Caco-2 (cell line): Measurements from ENCODE around the gene STIM2. TPM values are rescaled to one million over a fixed set of nuclear protein-coding genes. Genes with fewer than 3 reads are reported as not detected.

Experiments used
- BruUV-seq: library from RNA; stranded (reverse); fragments of 400-500 nt; replicated peaks from 2 replicates; lab custom pipeline; 2021; lab: Mats Ljungman, UMichigan
- CTCF ChIA-PET: fragments of 300-600 bp; sonication (Branson Sonifier 250); formaldehyde crosslinking; loops from one replicate; lab custom pipeline; 2022; ENCODE audit warnings: antibody characterized with exemption; lab: Charles Lee
- POLR2A ChIA-PET: fragments of 300-600 bp; sonication (Branson Sonifier 250); formaldehyde crosslinking; loops from one replicate; lab custom pipeline; 2022; ENCODE audit warnings: antibody characterized with exemption; lab: Charles Lee
- DNase-seq, 2 experiments: peaks; one replicate each; pipeline versions ENCODE4 v3.0.0 to v3.0.0-alpha.2; 2020 to 2022
- H3K27me3 ChIP-seq: replicated peaks from 2 replicates; pipeline ENCODE4 v1.6.0; 2011; ENCODE audit warnings: low read length; ENCODE audit not compliant: control insufficient read depth, insufficient read depth
- H3K36me3 ChIP-seq: 2 replicates; pipeline ENCODE4 v1.5.1; 2011; ENCODE audit warnings: low read length; ENCODE audit not compliant: control insufficient read depth, insufficient read depth
- H3K4me1 ChIP-seq: fragments of 250-450 bp; sonication (Bioruptor Pico); 2 replicates; pipeline ENCODE4 v1.5.1; 2020; ENCODE audit warnings: mild to moderate bottlenecking
- H3K4me3 ChIP-seq: 2 replicates; pipeline ENCODE4 v1.5.1; 2011; ENCODE audit warnings: low read depth, mild to moderate bottlenecking, control low read depth, low read length
- H3K9me3 ChIP-seq: fragments of 250-450 bp; sonication (Bioruptor Pico); 2 replicates; pipeline ENCODE4 v1.5.1; 2020; ENCODE audit warnings: mild to moderate bottlenecking, moderate library complexity
- H3K27ac Mint-ChIP-seq: one replicate; pipeline ENCODE4 v1.8.0; 2022; ENCODE audit warnings: mixed read lengths; ENCODE audit not compliant: unreplicated experiment
- H3K27me3 Mint-ChIP-seq: one replicate; pipeline ENCODE4 v1.8.0; 2022; ENCODE audit warnings: mixed read lengths; ENCODE audit not compliant: insufficient read depth, unreplicated experiment
- H3K36me3 Mint-ChIP-seq: one replicate; pipeline ENCODE4 v1.8.0; 2022; ENCODE audit warnings: mild to moderate bottlenecking, mixed read lengths; ENCODE audit not compliant: insufficient read depth, unreplicated experiment
- H3K4me1 Mint-ChIP-seq: one replicate; pipeline ENCODE4 v1.8.0; 2022; ENCODE audit warnings: low read depth, mixed read lengths; ENCODE audit not compliant: unreplicated experiment
- H3K4me3 Mint-ChIP-seq: one replicate; pipeline ENCODE4 v1.8.0; 2022; ENCODE audit warnings: mild to moderate bottlenecking, moderate library complexity, mixed read lengths; ENCODE audit not compliant: unreplicated experiment
- H3K9me3 Mint-ChIP-seq: one replicate; pipeline ENCODE4 v1.8.0; 2022; ENCODE audit warnings: mixed read lengths; ENCODE audit not compliant: unreplicated experiment
- CTCF ChIP-seq, 2 experiments: fragments of 200-600 bp in 1 of 2; IDR thresholded peaks; 1 replicate in 1 of 2; 2 replicates in 1 of 2; pipeline versions ENCODE4 v1.5.1 to v1.8.0; 2011 to 2022; ENCODE audit warnings: antibody characterized with exemption in 1 of 2, control low read depth in 1 of 2, inconsistent platforms in 1 of 2, low read depth in 1 of 2, low read length in 1 of 2, mild to moderate bottlenecking in 1 of 2, moderate library complexity in 1 of 2; ENCODE audit not compliant: insufficient read depth in 1 of 2, severe bottlenecking in 1 of 2, unreplicated experiment in 1 of 2
- intact Hi-C: fragments of 100-400 bp; cut with micrococcal nuclease; formaldehyde crosslinking; loops from one replicate; pipeline ENCODE4 v1.10.0; 2022; ENCODE audit not compliant: unreplicated experiment
- total RNA-seq: library from RNA; stranded (reverse); gene quantifications from 2 replicates; pipeline ENCODE4 v1.2.3, GENCODE V29; 2022

STIM2 gene
- total RNA-seq, 1 experiment from 2014 or later = 27.2 TPM

- intact Hi-C loops = no loop called here
- H3K27me3 Mint-ChIP-seq = no peaks in the 10 kb centered on the region
- no peak for TF ChIP-seq CTCF (IDR thresholded peaks at IDR 0.05; ENCODE audit: insufficient read depth in 1 of 2, low read depth in 1 of 2, low read length in 1 of 2, severe bottlenecking in 1 of 2, unreplicated experiment in 1 of 2)
Measured at GRCh38 chr4:26905172-26905571, 44.5 kb downstream of the STIM2 start.

GRCh38 chr4:26907731-26908599 is 47.3 kb downstream of the STIM2 start:
- Mint-ChIP-seq H3K9me3 (no peaks in the 10 kb centered on the region), H3K4me3 (no peak overlapping the region), H3K27me3 (no peaks in the 10 kb centered on the region), H3K36me3 (no peaks in the 10 kb centered on the region), H3K27ac (no peak overlapping the region), H3K4me1 (peaks cover 7% of the 10 kb centered on the region)
- DNase-seq = no peak
- no peaks in the 10 kb centered on the region for H3K27me3 ChIP-seq
- intact Hi-C loops = no loop called here
- H3K4me3 ChIP-seq = no peak overlapping the region
- ChIA-PET POLR2A (no interaction called here), CTCF (no interaction called here)
- H3K36me3 ChIP-seq = no peaks in the 10 kb centered on the region
- H3K9me3 ChIP-seq = no peaks in the 10 kb centered on the region
- no TSS peak for BruUV-seq
- no peak for TF ChIP-seq CTCF (IDR thresholded peaks at IDR 0.05; ENCODE audit: insufficient read depth in 1 of 2, low read depth in 1 of 2, low read length in 1 of 2, severe bottlenecking in 1 of 2, unreplicated experiment in 1 of 2)
- no peaks in the 10 kb centered on the region for H3K4me1 ChIP-seq

More at GRCh38 chr4:26905172-26905571, 44.5 kb downstream of the STIM2 start:
- Histone ChIP-seq H3K9me3 (no peaks in the 10 kb centered on the region), H3K36me3 (no peaks in the 10 kb centered on the region), H3K4me1 (no peaks in the 10 kb centered on the region), H3K27me3 (no peaks in the 10 kb centered on the region), H3K4me3 (no peak overlapping the region)
- DNase-seq = no peak
- ChIA-PET POLR2A (no interaction called here), CTCF (no interaction called here)
- Mint-ChIP-seq H3K9me3 (no peaks in the 10 kb centered on the region), H3K36me3 (no peaks in the 10 kb centered on the region), H3K4me1 (peaks cover 7% of the 10 kb centered on the region), H3K4me3 (no peak overlapping the region), H3K27ac (no peak overlapping the region)
- no TSS peak for BruUV-seq

- H3K4me3 Mint-ChIP-seq = no peak overlapping the region
- CTCF ChIA-PET = no interaction called here
- H3K27me3 Mint-ChIP-seq = no peaks in the 10 kb centered on the region
- H3K4me3 ChIP-seq = no peak overlapping the region
- no peaks in the 10 kb centered on the region for H3K4me1 ChIP-seq
- intact Hi-C loops = no loop called here
- no peaks in the 10 kb centered on the region for H3K36me3 ChIP-seq
- H3K9me3 Mint-ChIP-seq = no peaks in the 10 kb centered on the region
- H3K36me3 Mint-ChIP-seq = no peaks in the 10 kb centered on the region
- H3K27ac Mint-ChIP-seq = no peak overlapping the region
- TF ChIP-seq CTCF (IDR thresholded peaks at IDR 0.05; ENCODE audit: insufficient read depth in 1 of 2, low read depth in 1 of 2, low read length in 1 of 2, severe bottlenecking in 1 of 2, unreplicated experiment in 1 of 2) = no peak
- POLR2A ChIA-PET = no interaction called here
- no peaks in the 10 kb centered on the region for H3K9me3 ChIP-seq
- BruUV-seq = no TSS peak
- no peaks in the 10 kb centered on the region for H3K27me3 ChIP-seq
- peaks cover 7% of the 10 kb centered on the region for H3K4me1 Mint-ChIP-seq
- no peak for DNase-seq
Measured at GRCh38 chr4:26909369-26909768, 48.7 kb downstream of the STIM2 start.
